Effector CD4-positive, alpha-beta T cell (primary cell): ENCODE data around the gene ZNF319.

ENCODE experiments used
- DNase-seq: peaks from one replicate; pipeline ENCODE4 v3.0.0-alpha.2; 2020

The ZNF319 gene

DNA sequence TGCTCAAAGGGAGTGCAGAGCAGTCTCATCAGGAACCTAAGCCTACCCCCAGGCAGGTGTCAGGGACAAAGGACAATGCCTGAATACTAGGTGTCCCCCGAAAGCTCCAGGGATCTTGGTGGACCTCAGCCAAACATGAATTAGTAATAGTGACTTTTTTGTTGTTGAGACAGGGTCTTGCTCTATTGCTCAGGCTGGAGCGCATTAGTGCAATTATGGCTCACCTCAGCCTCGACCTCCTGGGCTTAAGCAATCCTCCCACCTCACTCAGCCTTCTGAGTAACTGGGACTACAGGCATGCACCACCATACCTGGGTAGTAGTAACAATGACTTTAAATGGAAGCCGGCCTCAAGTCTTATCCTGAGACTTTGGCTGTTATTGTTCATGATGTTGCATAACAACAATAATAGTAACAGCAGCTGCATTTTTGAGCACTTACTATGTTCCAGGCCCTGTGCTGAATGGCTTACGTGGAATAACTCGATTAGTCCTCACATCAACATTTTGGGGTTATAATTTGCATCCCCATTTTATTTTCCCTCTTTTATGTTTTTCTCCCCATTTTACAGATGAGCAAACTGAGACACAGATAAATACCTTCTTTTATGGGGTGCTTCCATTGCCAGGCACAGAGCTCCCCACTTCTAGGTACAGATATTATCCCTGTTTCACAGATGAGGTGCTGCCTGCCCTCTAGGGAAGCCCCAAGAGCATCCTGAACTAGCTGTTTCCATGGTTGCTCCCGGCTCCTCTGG, 49.1 kb downstream of the ZNF319 start:
- no peak for DNase-seq

DNA sequence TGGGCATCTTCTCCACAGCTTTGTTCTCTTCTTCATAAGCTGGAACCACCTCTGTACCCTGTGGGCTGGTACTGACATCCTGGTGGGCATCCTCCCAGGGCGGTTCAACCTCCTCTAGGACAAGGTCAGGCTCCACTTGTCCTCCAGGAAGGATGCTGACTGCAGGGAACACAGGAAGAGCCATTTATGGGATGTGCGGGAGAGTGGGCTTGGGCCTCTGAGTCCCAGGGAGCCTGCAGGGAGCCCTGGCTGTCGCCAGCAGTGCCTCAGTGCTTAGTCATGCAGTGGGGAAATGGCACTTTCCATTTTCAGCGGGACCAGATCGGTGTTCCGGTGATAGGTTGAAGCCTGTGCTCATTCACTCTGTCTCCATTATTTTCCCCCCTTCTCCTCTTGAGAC, 50.1 kb downstream of the ZNF319 start:
- no peak for DNase-seq

DNA sequence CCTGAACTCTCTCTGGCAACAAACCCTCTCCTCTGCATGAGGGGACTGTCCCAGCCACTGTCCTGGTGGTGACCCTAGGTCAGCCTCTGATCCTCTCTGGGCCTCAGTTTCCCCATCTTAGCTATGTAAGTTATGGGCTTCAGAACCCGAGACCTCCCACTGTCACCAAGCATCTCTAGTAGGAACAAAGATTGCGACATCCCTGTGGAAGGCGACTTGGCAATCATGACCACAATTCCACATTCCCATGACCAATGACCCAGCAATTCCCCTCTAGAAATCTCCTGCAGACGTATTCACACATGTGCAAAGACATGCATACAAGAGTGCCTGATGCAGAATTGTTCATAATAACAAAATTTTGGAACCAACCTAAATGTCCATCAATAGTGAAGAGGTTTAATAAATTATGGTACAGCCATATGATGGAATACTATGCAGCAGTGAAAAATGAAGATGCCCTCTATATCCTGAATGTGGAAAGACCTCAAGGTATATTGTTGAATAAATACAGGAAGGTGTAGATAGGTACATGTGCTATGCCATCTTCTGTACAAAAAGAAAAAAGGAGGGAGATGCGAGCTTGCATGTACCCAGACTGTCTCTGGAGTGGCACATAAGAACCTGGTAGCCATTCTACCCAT, 50.8 kb downstream of the ZNF319 start:
- no peak for DNase-seq

GRCh38 chr16:57949013-57949412, 51.5 kb downstream of the ZNF319 start:
- DNase-seq, result no peak

GRCh38 chr16:57948027-57948426, 52.4 kb downstream of the ZNF319 start:
- DNase-seq, result no peak

GRCh38 chr16:57947261-57947660, 53.2 kb downstream of the ZNF319 start:
- no peak for DNase-seq

GRCh38 chr16:57946181-57946801, 54.2 kb downstream of the ZNF319 start:
- DNase-seq, result no peak

DNA sequence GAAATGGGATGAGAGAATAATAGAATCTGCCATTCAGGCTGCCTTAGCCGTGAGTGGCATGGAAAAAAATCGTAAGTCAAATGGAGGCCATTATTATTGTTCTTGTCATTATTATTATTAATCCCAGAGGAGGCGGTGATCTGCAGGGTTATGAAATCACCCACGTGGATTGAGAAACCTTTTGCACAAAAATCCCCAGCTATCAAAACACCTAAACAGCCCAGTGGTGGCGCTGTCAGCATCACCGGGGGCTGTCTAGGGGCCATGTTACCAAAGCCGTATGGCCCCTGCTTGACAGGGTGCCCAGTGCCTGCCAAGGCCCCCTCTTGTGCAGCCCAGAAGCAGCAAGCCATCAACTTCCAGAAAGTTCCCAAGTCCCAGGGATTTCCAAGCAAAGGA, 54.7 kb downstream of the ZNF319 start:
- no peak for DNase-seq

GRCh38 chr16:57944970-57945739, 55.3 kb downstream of the ZNF319 start:
- no peak for DNase-seq
